HepG2 (cell line): ENCODE results near the gene CMC1. TPM values are rescaled to one million over a fixed set of nuclear protein-coding genes. Genes with fewer than 3 reads are reported as not detected.
A peak's percentile ranks its signal among the peaks of the same experiment; 100 is the strongest.

ENCODE experiments used
- AGO2 ChIP-seq: fragments of 200-400 bp; formaldehyde crosslinking; optimal IDR thresholded peaks from 2 replicates; pipeline ENCODE3; 2017; ENCODE audit warnings: mild to moderate bottlenecking, low read depth, low read length, moderate library complexity
- CBX1 ChIP-seq: IDR thresholded peaks from one replicate; pipeline ENCODE4 v1.6.1; 2016; ENCODE audit warnings: antibody characterized with exemption, low read depth
- CC2D1A ChIP-seq: sonication (generic); formaldehyde crosslinking; IDR thresholded peaks from 2 replicates; pipeline ENCODE4 v1.8.1; 2023; ENCODE audit warnings: mild to moderate bottlenecking, missing genetic modification reagents
- ELF3 ChIP-seq: IDR thresholded peaks from 2 replicates; pipeline ENCODE4 v1.6.1; 2016; ENCODE audit warnings: missing genetic modification reagents, missing compliant biosample characterization
- ERF ChIP-seq: IDR thresholded peaks from 2 replicates; pipeline ENCODE4 v1.6.1; 2018; ENCODE audit warnings: missing biosample characterization, missing genetic modification reagents
- FOXM1 ChIP-seq: sonication (generic); formaldehyde crosslinking; IDR thresholded peaks from 2 replicates; pipeline ENCODE4 v1.5.0; 2020; ENCODE audit warnings: missing genetic modification reagents
- GMEB2 ChIP-seq: IDR thresholded peaks from 2 replicates; pipeline ENCODE4 v1.6.1; 2016; ENCODE audit warnings: missing biosample characterization, missing genetic modification reagents, low read depth
- HOXA7 ChIP-seq: sonication (generic); formaldehyde crosslinking; IDR thresholded peaks from 2 replicates; pipeline ENCODE4 v1.8.1; 2022; ENCODE audit warnings: mild to moderate bottlenecking, missing genetic modification reagents, moderate library complexity
- KDM3A ChIP-seq: IDR thresholded peaks from 2 replicates; pipeline ENCODE4 v1.6.1; 2018; ENCODE audit warnings: low read depth, missing compliant biosample characterization
- KLF13 ChIP-seq: sonication (generic); formaldehyde crosslinking; IDR thresholded peaks from 2 replicates; pipeline ENCODE4 v1.4.0; 2020; ENCODE audit warnings: mild to moderate bottlenecking, missing genetic modification reagents
- MED8 ChIP-seq: sonication (generic); formaldehyde crosslinking; IDR thresholded peaks from 2 replicates; pipeline ENCODE4 v1.8.1; 2023; ENCODE audit warnings: mild to moderate bottlenecking, missing genetic modification reagents; ENCODE audit not compliant: insufficient replicate concordance
- MLX ChIP-seq: IDR thresholded peaks from 2 replicates; pipeline ENCODE4 v1.6.1; 2016
- PITX1 ChIP-seq: sonication (generic); formaldehyde crosslinking; IDR thresholded peaks from 2 replicates; pipeline ENCODE4 v1.5.1; 2020; ENCODE audit warnings: mild to moderate bottlenecking, missing genetic modification reagents
- SKIL ChIP-seq: sonication (generic); formaldehyde crosslinking; IDR thresholded peaks from 2 replicates; pipeline ENCODE4 v1.8.0; 2022; ENCODE audit warnings: missing genetic modification reagents, mild to moderate bottlenecking, moderate library complexity, borderline replicate concordance
- SMYD3 ChIP-seq: sonication (generic); formaldehyde crosslinking; IDR thresholded peaks from 2 replicates; pipeline ENCODE4 v1.8.1; 2023; ENCODE audit warnings: mild to moderate bottlenecking, missing genetic modification reagents
- TAF15 ChIP-seq: fragments of 200-400 bp; formaldehyde crosslinking; IDR thresholded peaks from one replicate; pipeline ENCODE4 v1.6.1; 2018; ENCODE audit warnings: mild to moderate bottlenecking, low read depth, low read length; ENCODE audit not compliant: poor library complexity, severe bottlenecking
- ZNF138 ChIP-seq: sonication (generic); formaldehyde crosslinking; IDR thresholded peaks from 2 replicates; pipeline ENCODE4 v1.5.0; 2020; ENCODE audit warnings: mild to moderate bottlenecking, low read depth, missing genetic modification reagents
- ZNF484 ChIP-seq: sonication (generic); formaldehyde crosslinking; IDR thresholded peaks from 2 replicates; pipeline ENCODE4 v1.5.1; 2020; ENCODE audit warnings: mild to moderate bottlenecking, low read depth, missing genetic modification reagents, borderline replicate concordance
- ZNF557 ChIP-seq: sonication (generic); formaldehyde crosslinking; IDR thresholded peaks from 2 replicates; pipeline ENCODE4 v1.4.0; 2020; ENCODE audit warnings: missing genetic modification reagents
- ZNF607 ChIP-seq: sonication (generic); formaldehyde crosslinking; IDR thresholded peaks from 2 replicates; pipeline ENCODE4 v1.5.1; 2020; ENCODE audit warnings: missing genetic modification reagents, mild to moderate bottlenecking, borderline replicate concordance
- ZNF619 ChIP-seq: sonication (generic); formaldehyde crosslinking; IDR thresholded peaks from 2 replicates; pipeline ENCODE4 v1.4.0; 2020; ENCODE audit warnings: mild to moderate bottlenecking, missing genetic modification reagents
- ZNF768 ChIP-seq: sonication (generic); formaldehyde crosslinking; IDR thresholded peaks from 2 replicates; pipeline ENCODE4 v1.4.0; 2020; ENCODE audit warnings: missing genetic modification reagents
- ZNF772 ChIP-seq: sonication (generic); formaldehyde crosslinking; IDR thresholded peaks from 2 replicates; pipeline ENCODE4 v1.5.0; 2020; ENCODE audit warnings: mild to moderate bottlenecking, missing genetic modification reagents
- polyA plus RNA-seq, 8 experiments: library from polyadenylated mRNA; depleted of rRNA in 3 of 8; stranded (reverse) in 7 of 8; unstranded in 1 of 8; fragments of >200 nt; fragmentation: Illumina TruSeq in 4 of 8; extraction: Trizol in 4 of 8; gene quantifications; 2 replicates each; pipeline versions ENCODE4 v1.2.1 to v1.2.3, GENCODE V29; 2011 to 2016; ENCODE audit warnings: low read depth in 4 of 8, missing spikeins in 1 of 8, mixed read lengths in 1 of 8; ENCODE audit not compliant: insufficient read depth in 1 of 8
- total RNA-seq, 5 experiments: library from RNA; depleted of rRNA; stranded (reverse); fragments of >200 nt; fragmentation: Illumina TruSeq; extraction: Trizol; gene quantifications; 2 replicates each; pipeline ENCODE4 v1.2.3, GENCODE V29; 2016; ENCODE audit warnings: low read depth in 1 of 5

The CMC1 gene
- total and polyA plus RNA-seq, 2 of the 13 experiments (the other 11 are each of a cell fraction or from before 2014, with no cell fraction given): 22.1 to 29.5 TPM

- peak; percentile 94 for TF ChIP-seq AGO2
- peak; percentile 78; the same call in 1 of the 2 replicates for TF ChIP-seq KDM3A (CRISPR knock-in tag)
- peak; percentile 49; the same call in 1 of the 2 replicates for TF ChIP-seq MLX (CRISPR knock-in tag)
- TF ChIP-seq ZNF768: peak; percentile 78; the same call in 1 of the 2 replicates
- no peak for TF ChIP-seq HOXA7 (CRISPR knock-in tag)
- TF ChIP-seq MED8 (CRISPR knock-in tag): peak; percentile 87
- TF ChIP-seq ZNF557 (CRISPR knock-in tag): 0 out of 2 replicates have a peak, but pooled peaks have one; percentile 85
- peak; percentile 64; the same call in 1 of the 2 replicates for TF ChIP-seq CC2D1A (CRISPR knock-in tag)
- TF ChIP-seq ZNF138 (CRISPR knock-in tag): peak; percentile 71; the same call in 1 of the 2 replicates
- TF ChIP-seq ZNF772: peak; percentile 93
- peak; percentile 56; the same call in 1 of the 2 replicates for TF ChIP-seq ZNF619 (CRISPR knock-in tag)
- TF ChIP-seq GMEB2 (CRISPR knock-in tag): 0 out of 2 replicates have a peak, but pooled peaks have one; percentile 45
- TF ChIP-seq PITX1 (CRISPR knock-in tag): peak; percentile 26; the same call in 1 of the 2 replicates
- no peak for TF ChIP-seq KLF13 (CRISPR knock-in tag)
- no peak; the same call in 1 of the 2 replicates for TF ChIP-seq ELF3 (CRISPR knock-in tag)
- TF ChIP-seq ZNF607 (CRISPR knock-in tag): peak; percentile 89
- TF ChIP-seq FOXM1 (CRISPR knock-in tag): 0 out of 2 replicates have a peak, but pooled peaks have one; percentile 58
- TF ChIP-seq CBX1: peak; percentile 42
- TF ChIP-seq TAF15: peak; percentile 57
- TF ChIP-seq ERF (CRISPR knock-in tag): peak; percentile 92
- peak; percentile 90 for TF ChIP-seq SMYD3 (CRISPR knock-in tag)
- TF ChIP-seq SKIL (CRISPR knock-in tag): no peak; the same call in 1 of the 2 replicates
- no peak for TF ChIP-seq ZNF484 (CRISPR knock-in tag)
Measured at GRCh38 chr3:28241221-28242160, at the start of gene CMC1 (continued).
